GM12878 (cell line): ENCODE results near the gene ADAMTS17. TPM values are rescaled to one million over a fixed set of nuclear protein-coding genes. Genes with fewer than 3 reads are reported as not detected.

Experiments used
- ATAC-seq: fragments of 200-7000 bp; cut with Tn5 transposase; 3 replicates; pipeline ENCODE4 v1.9.1; 2020; ENCODE audit warnings: mild to moderate bottlenecking, moderate library complexity
- BruUV-seq: library from RNA; stranded (reverse); fragments of 400-500 nt; replicated peaks from 2 replicates; lab custom pipeline; 2021; lab: Mats Ljungman, UMichigan
- CTCF ChIA-PET: fragments of 300-600 bp; sonication (Branson Sonifier 250); formaldehyde crosslinking; extraction: SDS; loops from one replicate; lab custom pipeline; 2021; ENCODE audit warnings: inconsistent platforms; lab: Yijun Ruan, JAX
- POLR2A ChIA-PET: fragments of 350-600 bp; formaldehyde crosslinking; extraction: SDS; loops from one replicate; lab custom pipeline; 2021; ENCODE audit warnings: inconsistent platforms; lab: Charles Lee
- RAD21 ChIA-PET: fragments of 300-600 bp; sonication (Branson Sonifier 250); formaldehyde crosslinking; loops from one replicate; lab custom pipeline; 2023; ENCODE audit warnings: antibody characterized with exemption; ENCODE audit not compliant: unreplicated experiment; lab: Charles Lee
- SMC1A ChIA-PET: fragments of 300-600 bp; sonication (Branson Sonifier 250); formaldehyde crosslinking; loops from one replicate; lab custom pipeline; 2023; ENCODE audit not compliant: unreplicated experiment, uncharacterized antibody; lab: Charles Lee
- DNase-seq: peaks from one replicate; pipeline ENCODE4 v3.0.0-alpha.2; 2011; ENCODE audit warnings: low read depth, low spot score
- FAIRE-seq: peaks from 3 replicates; lab custom pipeline; 2011; peaks lifted over from hg19 to GRCh38; lab: Jason Lieb, UNC
- H2AFZ ChIP-seq: 2 replicates; pipeline ENCODE4 v1.6.0; 2011; ENCODE audit warnings: low read depth, low read length, control low read depth; ENCODE audit not compliant: control insufficient read depth
- H3K27ac ChIP-seq: 2 replicates; pipeline ENCODE4 v1.5.1; 2011; ENCODE audit warnings: control low read depth; ENCODE audit not compliant: control insufficient read depth, insufficient read depth
- H3K27me3 ChIP-seq, 2 experiments: replicated peaks in 1 of 2; 2 replicates each; pipeline versions ENCODE4 v1.6.0 to v1.6.1; 2011; ENCODE audit warnings: low read length in 1 of 2; ENCODE audit not compliant: control insufficient read depth in 2 of 2, insufficient read depth in 2 of 2
- H3K36me3 ChIP-seq, 2 experiments: 2 replicates each; pipeline ENCODE4 v1.5.1; 2011; ENCODE audit warnings: low read length in 1 of 2; ENCODE audit not compliant: control insufficient read depth in 2 of 2, insufficient read depth in 2 of 2
- H3K4me1 ChIP-seq: 2 replicates; pipeline ENCODE4 v1.6.1; 2011; ENCODE audit warnings: mild to moderate bottlenecking, low read length, moderate library complexity, mixed read lengths; ENCODE audit not compliant: control insufficient read depth, insufficient read depth
- H3K4me2 ChIP-seq: 2 replicates; pipeline ENCODE4 v1.6.0; 2011; ENCODE audit warnings: control low read depth; ENCODE audit not compliant: control insufficient read depth, insufficient read depth
- H3K4me3 ChIP-seq: fragments of 200-600 bp; sonication (generic); 2 replicates; pipeline ENCODE4 v1.5.1; 2016
- H3K79me2 ChIP-seq: 2 replicates; pipeline ENCODE4 v1.6.0; 2011; ENCODE audit warnings: low read length; ENCODE audit not compliant: control insufficient read depth, insufficient read depth
- H3K9ac ChIP-seq: 2 replicates; pipeline ENCODE4 v1.8.0; 2011; ENCODE audit warnings: low read length, control low read depth, mixed read lengths; ENCODE audit not compliant: control insufficient read depth, insufficient read depth
- H3K9me3 ChIP-seq: replicated peaks from 3 replicates; pipeline ENCODE4 v1.5.1; 2011; ENCODE audit warnings: mild to moderate bottlenecking, low read length; ENCODE audit not compliant: control insufficient read depth, insufficient read depth
- H4K20me1 ChIP-seq: 2 replicates; pipeline ENCODE4 v1.6.0; 2011; ENCODE audit not compliant: control insufficient read depth, insufficient read depth
- BMI1 ChIP-seq: fragments of 450-650 bp; IDR thresholded peaks from 2 replicates; pipeline ENCODE4 v1.6.1; 2016; ENCODE audit warnings: mild to moderate bottlenecking, moderate library complexity, borderline replicate concordance
- CEBPB ChIP-seq, 2 experiments: fragments of 150-350 bp in 1 of 2; IDR thresholded peaks; 2 replicates each; pipeline ENCODE4 v1.6.1; 2012 to 2014; ENCODE audit warnings: low read depth in 2 of 2, low read length in 2 of 2, borderline replicate concordance in 1 of 2, inconsistent platforms in 1 of 2
- FOXK2 ChIP-seq: fragments of 450-650 bp; IDR thresholded peaks from 2 replicates; pipeline ENCODE4 v1.6.1; 2017; ENCODE audit warnings: mild to moderate bottlenecking, moderate library complexity
- IKZF2 ChIP-seq, 2 experiments: fragments of 450-650 bp; IDR thresholded peaks; 2 replicates each; pipeline ENCODE4 v1.6.1; 2017; ENCODE audit warnings: mild to moderate bottlenecking in 2 of 2, moderate library complexity in 2 of 2
- MTA3 ChIP-seq: IDR thresholded peaks from 2 replicates; pipeline ENCODE4 v1.6.1; 2012; ENCODE audit warnings: low read length, inconsistent platforms, borderline replicate concordance
- MXI1 ChIP-seq: fragments of 150-350 bp; IDR thresholded peaks from 2 replicates; pipeline ENCODE4 v1.6.1; 2011; ENCODE audit warnings: low read depth, mild to moderate bottlenecking, inconsistent platforms, low read length, improper control_type of control experiment
- MYC ChIP-seq: IDR thresholded peaks from 2 replicates; pipeline ENCODE4 v1.6.1; 2011; ENCODE audit warnings: mild to moderate bottlenecking, low read length, moderate library complexity, inconsistent platforms; ENCODE audit not compliant: insufficient read depth, insufficient replicate concordance, insufficient read length, severe bottlenecking
- NFYB ChIP-seq: IDR thresholded peaks from 2 replicates; pipeline ENCODE4 v1.6.1; 2011; ENCODE audit warnings: low read depth, mild to moderate bottlenecking, low read length, improper control_type of control experiment, moderate library complexity; ENCODE audit not compliant: insufficient read depth
- POLR2A ChIP-seq: IDR thresholded peaks from 2 replicates; pipeline ENCODE4 v1.6.1; 2011; ENCODE audit warnings: low read depth, mild to moderate bottlenecking, low read length
- RB1 ChIP-seq: fragments of 450-650 bp; formaldehyde crosslinking; IDR thresholded peaks from 2 replicates; pipeline ENCODE4 v1.6.1; 2017; ENCODE audit warnings: mild to moderate bottlenecking, borderline replicate concordance
- RCOR1 ChIP-seq: conservative IDR thresholded peaks from 2 replicates; pipeline ENCODE4 v1.6.1; 2012; ENCODE audit warnings: low read depth, low read length, improper control_type of control experiment
- SMAD5 ChIP-seq: IDR thresholded peaks from 2 replicates; pipeline ENCODE4 v1.6.1; 2016; ENCODE audit warnings: antibody characterized with exemption, low read depth
- SP1 ChIP-seq: IDR thresholded peaks from one replicate; pipeline ENCODE4 v1.6.1; 2011; ENCODE audit warnings: low read depth, low read length
- YY1 ChIP-seq: IDR thresholded peaks from 2 replicates; pipeline ENCODE4 v1.6.1; 2011; ENCODE audit warnings: low read depth, mild to moderate bottlenecking, low read length
- ZNF384 ChIP-seq: IDR thresholded peaks from 2 replicates; pipeline ENCODE4 v1.6.1; 2012; ENCODE audit warnings: low read depth, mild to moderate bottlenecking, low read length, improper control_type of control experiment, borderline replicate concordance
- WGBS: methylation state at CpG from one replicate; pipeline ENCODE4 v1.1.6; 2016; ENCODE audit warnings: low lambda C conversion rate; ENCODE audit not compliant: insufficient replicate concordance, insufficient coverage; ENCODE audit errors: missing lambda C conversion rate; 5-methylcytosine and 5-hydroxymethylcytosine counted together
- in situ Hi-C: fragments of 300-500 bp; cut with MboI; formaldehyde crosslinking; loops from 9 replicates; pipeline ENCODE4 v1.14.3; 2018; ENCODE audit warnings: mixed read lengths
- intact Hi-C: fragments of 100-400 bp; cut with micrococcal nuclease; formaldehyde crosslinking; loops from one replicate; pipeline ENCODE4 v1.14.2; 2022; ENCODE audit not compliant: unreplicated experiment
- polyA plus RNA-seq, 11 experiments: library from polyadenylated mRNA; depleted of rRNA in 4 of 11; unstranded in 6 of 11; stranded (reverse) in 5 of 11; fragments of >200 nt; fragmentation: Nextera tagmentation in 4 of 11; fragmentation: Illumina TruSeq in 1 of 11; extraction: Ambion mirVana in 4 of 11; extraction: Trizol in 1 of 11; gene quantifications; 1 replicate in 1 of 11; 2 replicates in 10 of 11; pipeline versions ENCODE4 v1.2.1 to v1.2.3, GENCODE V29; 2011 to 2016; ENCODE audit warnings: inconsistent platforms in 2 of 11, missing spikeins in 2 of 11, low read depth in 1 of 11
- total RNA-seq, 4 experiments: library from RNA; depleted of rRNA in 3 of 4; stranded (reverse); fragments of >200 nt in 3 of 4; fragmentation: Illumina TruSeq in 1 of 4; extraction: Trizol in 1 of 4; gene quantifications; 2 replicates each; pipeline versions ENCODE4 v1.2.1 to v1.2.3, GENCODE V29; 2013 to 2021
- TF ChIP-seq, protein P1 (sequence below): fragments of 450-650 bp; IDR thresholded peaks from 2 replicates; pipeline ENCODE4 v1.6.1; 2017; ENCODE audit warnings: borderline replicate concordance
- TF ChIP-seq, protein P2 (sequence below): fragments of 450-650 bp; IDR thresholded peaks from 2 replicates; pipeline ENCODE4 v1.6.1; 2018; ENCODE audit warnings: borderline replicate concordance, mild to moderate bottlenecking; ENCODE audit not compliant: partially characterized antibody
- TF ChIP-seq, protein P3 (sequence below): IDR thresholded peaks from 2 replicates; pipeline ENCODE4 v1.6.1; 2012; ENCODE audit warnings: low read depth, low read length, improper control_type of control experiment

Gene ADAMTS17
- total and polyA plus RNA-seq, 10 of the 15 experiments (the other 5 are each of a cell fraction or from before 2014, with no cell fraction given), result 0.04 to 0.50 (median 0.10) TPM; not detected in 4

DNA sequence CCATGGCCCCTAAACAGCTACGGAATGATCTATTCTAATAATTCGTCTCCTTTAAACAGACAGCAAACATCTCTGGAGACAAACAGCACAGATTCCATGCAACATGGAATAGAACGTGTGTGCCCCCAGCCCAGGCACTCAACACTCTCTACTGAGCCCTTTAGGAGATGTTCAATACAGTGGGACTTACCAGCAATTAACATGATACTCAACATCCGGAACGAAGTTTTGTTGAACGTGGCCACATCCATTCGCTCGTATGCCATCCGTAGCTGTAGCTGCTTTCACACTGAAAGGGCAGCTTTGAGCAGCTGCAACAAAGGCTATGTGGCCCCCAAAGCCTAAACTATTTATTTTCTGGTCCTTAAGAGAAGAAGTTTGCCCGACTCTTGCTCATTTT lies 3.5 kb downstream of the ADAMTS17 start (continued):
- TF ChIP-seq, protein P1, sequence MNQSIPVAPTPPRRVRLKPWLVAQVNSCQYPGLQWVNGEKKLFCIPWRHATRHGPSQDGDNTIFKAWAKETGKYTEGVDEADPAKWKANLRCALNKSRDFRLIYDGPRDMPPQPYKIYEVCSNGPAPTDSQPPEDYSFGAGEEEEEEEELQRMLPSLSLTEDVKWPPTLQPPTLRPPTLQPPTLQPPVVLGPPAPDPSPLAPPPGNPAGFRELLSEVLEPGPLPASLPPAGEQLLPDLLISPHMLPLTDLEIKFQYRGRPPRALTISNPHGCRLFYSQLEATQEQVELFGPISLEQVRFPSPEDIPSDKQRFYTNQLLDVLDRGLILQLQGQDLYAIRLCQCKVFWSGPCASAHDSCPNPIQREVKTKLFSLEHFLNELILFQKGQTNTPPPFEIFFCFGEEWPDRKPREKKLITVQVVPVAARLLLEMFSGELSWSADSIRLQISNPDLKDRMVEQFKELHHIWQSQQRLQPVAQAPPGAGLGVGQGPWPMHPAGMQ, result no peak
- TF ChIP-seq RB1, result no peak

DNA sequence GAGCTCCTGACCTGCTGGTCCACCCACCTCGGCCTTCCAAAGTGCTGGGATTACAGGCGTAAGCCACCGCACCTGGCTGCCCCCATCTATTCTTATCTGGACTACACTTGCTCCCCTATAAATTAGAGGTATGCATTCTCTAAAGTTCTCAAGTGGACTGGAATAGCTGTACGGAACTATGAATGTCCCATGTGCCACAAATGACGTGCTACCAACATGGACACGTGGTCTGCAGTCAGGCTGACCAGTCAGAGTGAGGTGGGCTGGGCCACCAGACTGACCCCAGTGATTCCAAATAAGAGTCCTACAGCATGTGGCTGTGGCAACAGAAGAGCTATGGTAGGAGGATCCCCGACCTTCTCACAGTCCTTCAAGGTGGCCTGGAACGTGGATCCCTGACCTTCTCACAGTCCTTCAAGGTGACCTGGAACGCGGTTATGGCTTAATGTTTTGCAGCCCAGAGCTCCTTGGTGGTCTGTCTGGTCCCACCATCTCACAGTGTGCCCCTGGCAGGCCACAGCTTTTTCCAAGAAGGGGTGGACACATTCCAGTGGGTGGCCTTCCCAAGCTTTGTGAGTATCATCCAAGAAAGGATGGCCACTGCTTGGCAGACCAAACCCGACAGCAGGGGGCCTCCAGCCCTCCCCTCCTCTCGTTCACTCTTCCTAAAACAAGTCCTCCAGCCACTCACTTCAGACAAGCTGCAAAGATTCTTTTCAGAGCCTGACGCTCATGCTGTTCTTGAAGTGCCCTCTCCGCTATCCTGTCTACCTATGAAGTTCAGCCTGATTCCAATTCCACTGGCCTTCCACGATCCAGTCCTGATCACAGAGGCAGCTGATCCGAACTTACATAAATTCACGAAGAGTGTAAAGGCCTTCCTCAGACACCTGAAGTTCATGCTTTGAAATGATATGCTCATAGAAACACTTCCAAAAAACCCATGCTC lies 4.4 kb downstream of the ADAMTS17 start:
- H2AFZ ChIP-seq, result no peak overlapping the region
- no peaks in the 10 kb centered on the region for H3K79me2 ChIP-seq
- POLR2A ChIA-PET, result no interaction called here
- H3K36me3 ChIP-seq, result no peaks in the 10 kb centered on the region
- CTCF ChIA-PET, result interaction anchor here (1.2 to 3.3 kb wide), 3 partner anchors 9 to 375 kb away, joined by 3 to 17 read pairs (median 5); no protein-coding TSS in a partner anchor
- intact Hi-C loops, result no loop called here
- no peak overlapping the region for H3K9ac ChIP-seq
- 23% methylated on average over 17 of the region's 17 CpGs for WGBS
- H3K4me1 ChIP-seq, result no peaks in the 10 kb centered on the region
- RAD21 ChIA-PET, result interaction anchor here (2.1 kb wide), 1 partner anchor 409 kb away, joined by 6 read pairs; no protein-coding TSS in a partner anchor
- no peak overlapping the region for H3K4me2 ChIP-seq
- H3K27ac ChIP-seq, result no peak overlapping the region
- H4K20me1 ChIP-seq, result no peaks in the 10 kb centered on the region
- peaks cover 0 to 3% of the 10 kb centered on the region in 2 experiments; a peak in 1 of 4 replicates for H3K27me3 ChIP-seq
- ATAC-seq (no peak), DNase-seq (no peak), FAIRE-seq (no peak)
- H3K9me3 ChIP-seq, result no peaks in the 10 kb centered on the region; the same call in 2 of the 3 replicates
- no TSS peak for BruUV-seq
- SMC1A ChIA-PET, result no interaction called here
- no peak overlapping the region for H3K4me3 ChIP-seq
- in situ Hi-C loops, result no loop called here
- TF ChIP-seq MTA3 (no peak), MXI1 (no peak), CEBPB (IDR thresholded peaks at IDR 0.05; ENCODE audit: borderline replicate concordance in 1 of 2, low read depth in 2 of 2, low read length in 2 of 2) (no peak), RCOR1 (no peak), NFYB (no peak), MYC (no peak), POLR2A (no peak), IKZF2 (IDR thresholded peaks at IDR 0.05) (no peak), SP1 (no peak), ZNF384 (no peak), FOXK2 (no peak), BMI1 (no peak), SMAD5 (no peak), YY1 (no peak)
- TF ChIP-seq, protein P2, sequence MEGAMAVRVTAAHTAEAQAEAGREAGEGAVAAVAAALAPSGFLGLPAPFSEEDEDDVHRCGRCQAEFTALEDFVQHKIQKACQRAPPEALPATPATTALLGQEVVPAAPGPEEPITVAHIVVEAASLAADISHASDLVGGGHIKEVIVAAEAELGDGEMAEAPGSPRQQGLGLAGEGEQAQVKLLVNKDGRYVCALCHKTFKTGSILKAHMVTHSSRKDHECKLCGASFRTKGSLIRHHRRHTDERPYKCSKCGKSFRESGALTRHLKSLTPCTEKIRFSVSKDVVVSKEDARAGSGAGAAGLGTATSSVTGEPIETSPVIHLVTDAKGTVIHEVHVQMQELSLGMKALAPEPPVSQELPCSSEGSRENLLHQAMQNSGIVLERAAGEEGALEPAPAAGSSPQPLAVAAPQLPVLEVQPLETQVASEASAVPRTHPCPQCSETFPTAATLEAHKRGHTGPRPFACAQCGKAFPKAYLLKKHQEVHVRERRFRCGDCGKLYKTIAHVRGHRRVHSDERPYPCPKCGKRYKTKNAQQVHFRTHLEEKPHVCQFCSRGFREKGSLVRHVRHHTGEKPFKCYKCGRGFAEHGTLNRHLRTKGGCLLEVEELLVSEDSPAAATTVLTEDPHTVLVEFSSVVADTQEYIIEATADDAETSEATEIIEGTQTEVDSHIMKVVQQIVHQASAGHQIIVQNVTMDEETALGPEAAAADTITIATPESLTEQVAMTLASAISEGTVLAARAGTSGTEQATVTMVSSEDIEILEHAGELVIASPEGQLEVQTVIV, result no peak
- TF ChIP-seq, protein P3, sequence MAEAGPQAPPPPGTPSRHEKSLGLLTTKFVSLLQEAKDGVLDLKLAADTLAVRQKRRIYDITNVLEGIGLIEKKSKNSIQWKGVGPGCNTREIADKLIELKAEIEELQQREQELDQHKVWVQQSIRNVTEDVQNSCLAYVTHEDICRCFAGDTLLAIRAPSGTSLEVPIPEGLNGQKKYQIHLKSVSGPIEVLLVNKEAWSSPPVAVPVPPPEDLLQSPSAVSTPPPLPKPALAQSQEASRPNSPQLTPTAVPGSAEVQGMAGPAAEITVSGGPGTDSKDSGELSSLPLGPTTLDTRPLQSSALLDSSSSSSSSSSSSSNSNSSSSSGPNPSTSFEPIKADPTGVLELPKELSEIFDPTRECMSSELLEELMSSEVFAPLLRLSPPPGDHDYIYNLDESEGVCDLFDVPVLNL, result no peak
